Nucleus accumbens (tissue), 56 donors: ENCODE results near the gene CHST7.
"Not testable (repeated sequence)": the region's sequence is repeated elsewhere in the genome, so short reads cannot be mapped to it uniquely, and the experiment has no call there.

Experiments
- DNase-seq, 56 donors: peaks; one replicate each; lab custom pipeline; 2025; lab: John Stamatoyannopoulos, UW

CHST7 gene, protein sequence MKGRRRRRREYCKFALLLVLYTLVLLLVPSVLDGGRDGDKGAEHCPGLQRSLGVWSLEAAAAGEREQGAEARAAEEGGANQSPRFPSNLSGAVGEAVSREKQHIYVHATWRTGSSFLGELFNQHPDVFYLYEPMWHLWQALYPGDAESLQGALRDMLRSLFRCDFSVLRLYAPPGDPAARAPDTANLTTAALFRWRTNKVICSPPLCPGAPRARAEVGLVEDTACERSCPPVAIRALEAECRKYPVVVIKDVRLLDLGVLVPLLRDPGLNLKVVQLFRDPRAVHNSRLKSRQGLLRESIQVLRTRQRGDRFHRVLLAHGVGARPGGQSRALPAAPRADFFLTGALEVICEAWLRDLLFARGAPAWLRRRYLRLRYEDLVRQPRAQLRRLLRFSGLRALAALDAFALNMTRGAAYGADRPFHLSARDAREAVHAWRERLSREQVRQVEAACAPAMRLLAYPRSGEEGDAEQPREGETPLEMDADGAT

DNA sequence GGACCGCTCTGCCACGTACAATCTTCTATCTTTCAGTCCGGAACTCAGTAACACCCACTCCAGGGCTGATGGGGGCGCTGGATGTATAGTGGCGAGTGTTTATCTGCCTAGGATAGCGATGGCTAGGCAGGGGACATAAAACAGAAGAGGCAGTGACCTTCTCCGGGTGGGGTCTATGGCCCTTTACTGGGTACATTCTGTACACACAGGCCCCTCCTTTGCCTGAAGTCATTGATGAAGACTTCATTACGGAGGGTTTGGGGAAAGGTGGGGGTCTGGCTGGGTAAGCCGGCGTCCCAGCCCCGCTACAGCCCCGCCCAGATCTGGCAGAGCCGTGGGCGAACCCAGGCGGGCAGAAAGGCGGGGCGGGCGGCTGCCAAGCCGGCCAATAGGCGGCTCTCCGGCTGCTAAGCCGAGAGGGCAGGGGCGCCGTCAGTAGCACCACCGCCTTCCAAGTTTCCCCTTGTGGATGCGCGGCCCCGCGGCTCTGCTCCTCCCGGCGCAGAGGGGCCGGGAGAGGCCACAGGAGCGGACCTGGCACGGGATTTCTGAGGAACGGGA is at the start of gene CHST7:
Gene CHST7, plus strand, starts transcription at position 435 of the 561 bp plus-strand sequence. CDS start 167 bp downstream, outside the sequence.
- peak in 40 of 56 donors; percentile 1 to 50 (median 22) for DNase-seq

DNA sequence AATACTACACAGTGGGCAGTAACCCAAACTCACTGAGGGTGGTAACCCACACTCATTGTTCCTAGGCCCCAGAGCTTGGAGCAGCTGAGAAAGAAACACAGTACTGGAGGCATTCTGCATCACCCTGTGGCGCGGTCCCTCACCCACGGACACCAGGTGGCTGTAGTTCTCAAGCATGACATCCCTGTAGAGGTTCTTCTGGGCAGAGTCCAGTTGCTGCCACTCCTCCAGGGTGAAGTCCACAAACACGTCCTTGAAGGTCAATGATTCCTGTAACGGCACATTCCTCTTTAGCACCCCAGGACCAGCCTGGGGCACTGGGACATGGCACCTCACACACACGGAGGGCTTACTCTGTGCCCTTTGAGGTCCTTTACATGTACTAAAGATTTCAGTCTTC is 44.9 kb upstream of the CHST7 start:
- DNase-seq = not testable (repeated sequence)

DNA sequence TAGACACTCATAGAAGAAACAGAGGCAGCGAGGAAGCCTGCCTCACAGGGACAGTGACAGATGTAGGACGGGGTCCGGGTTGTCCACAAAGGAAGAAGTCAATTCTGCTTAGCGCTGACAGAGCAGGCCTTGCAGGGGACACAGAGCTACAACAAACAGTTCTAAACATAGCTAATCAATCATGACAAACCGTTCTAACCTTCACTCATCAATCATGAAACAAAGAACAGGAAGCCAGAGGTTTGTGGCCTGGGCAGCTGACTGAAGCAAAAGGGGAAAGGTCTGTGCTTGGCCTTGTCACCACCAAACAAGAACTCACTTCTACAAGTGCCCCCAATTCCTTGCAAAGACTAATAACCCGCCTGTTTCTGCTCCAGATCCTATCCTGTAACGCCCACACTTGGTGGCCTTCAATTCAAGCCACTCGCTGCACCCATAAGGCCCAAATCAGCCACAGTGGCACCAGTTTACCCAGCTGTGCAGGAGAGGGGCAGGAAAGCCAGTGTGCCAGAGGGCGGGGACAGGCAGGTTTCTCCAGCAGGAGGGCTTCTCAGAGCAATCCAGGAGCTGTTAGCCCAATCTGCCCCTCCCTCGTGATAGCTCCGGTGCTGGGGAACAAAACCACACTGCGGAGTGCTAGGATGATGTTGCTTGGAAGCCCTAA is 43.7 kb upstream of the CHST7 start:
- DNase-seq = not testable (repeated sequence)

DNA sequence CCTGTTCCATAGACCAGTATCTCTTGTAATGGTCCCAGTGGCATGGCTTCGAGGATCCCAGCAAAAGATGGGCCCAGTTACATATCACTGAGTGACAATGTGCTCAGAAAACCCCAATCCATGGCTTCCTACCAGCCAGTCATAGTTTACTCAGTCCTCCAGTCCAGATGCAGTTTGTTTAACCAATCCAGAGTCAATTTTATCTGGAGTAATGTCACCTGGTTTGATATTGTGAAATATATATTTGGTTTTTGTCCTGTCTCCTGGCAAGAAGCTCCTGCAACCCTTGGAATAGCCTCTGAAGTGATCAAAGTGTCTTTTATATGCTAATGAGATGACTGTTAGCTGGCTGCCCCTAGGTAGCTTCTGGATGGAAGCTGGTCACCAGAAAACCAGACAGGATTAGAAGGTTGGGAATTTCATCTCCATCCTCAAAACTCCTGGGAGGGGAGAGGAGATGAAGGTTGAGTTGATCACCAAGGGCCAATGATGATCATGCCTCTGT is 43.1 kb upstream of the CHST7 start:
- DNase-seq = not testable (repeated sequence)

DNA sequence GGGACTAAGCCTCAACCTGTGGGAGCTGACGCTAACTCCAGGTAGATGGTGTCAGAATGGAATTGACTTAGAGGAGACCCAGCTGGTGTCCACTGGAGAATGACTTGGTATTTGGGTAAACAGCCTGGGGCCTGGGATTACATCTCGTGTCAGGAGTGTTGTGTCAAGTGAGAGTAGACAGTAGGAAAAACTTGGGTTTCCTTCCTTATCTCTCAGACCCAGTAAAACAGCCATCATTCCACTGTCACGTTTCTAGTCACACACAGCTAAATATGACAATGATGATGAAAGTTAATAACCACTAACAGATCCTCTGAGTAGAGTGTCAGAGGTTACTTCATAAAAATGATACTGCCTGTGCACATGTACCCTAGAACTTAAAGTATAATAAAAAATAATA is 42.1 kb upstream of the CHST7 start:
- no peak for DNase-seq

DNA sequence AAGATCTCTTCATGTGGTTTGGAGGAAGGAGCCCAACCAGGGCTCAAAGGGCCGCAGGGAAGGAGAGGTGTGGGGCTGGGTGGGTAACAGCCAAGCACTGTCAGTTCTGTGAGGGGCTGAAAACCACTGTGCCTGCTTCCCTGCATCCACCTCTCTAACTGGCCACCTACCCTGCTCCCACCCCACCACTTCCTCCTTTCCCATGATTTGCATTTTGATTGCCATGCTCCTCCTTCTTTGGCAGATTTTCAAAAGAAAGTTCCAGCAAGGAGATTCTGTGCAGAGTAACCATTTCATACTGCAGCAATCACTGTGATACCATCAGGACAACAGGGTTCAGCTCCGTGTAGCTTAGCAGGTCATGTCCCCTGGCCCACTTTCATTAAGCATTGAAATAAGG is 30.1 kb upstream of the CHST7 start:
- no peak for DNase-seq

DNA sequence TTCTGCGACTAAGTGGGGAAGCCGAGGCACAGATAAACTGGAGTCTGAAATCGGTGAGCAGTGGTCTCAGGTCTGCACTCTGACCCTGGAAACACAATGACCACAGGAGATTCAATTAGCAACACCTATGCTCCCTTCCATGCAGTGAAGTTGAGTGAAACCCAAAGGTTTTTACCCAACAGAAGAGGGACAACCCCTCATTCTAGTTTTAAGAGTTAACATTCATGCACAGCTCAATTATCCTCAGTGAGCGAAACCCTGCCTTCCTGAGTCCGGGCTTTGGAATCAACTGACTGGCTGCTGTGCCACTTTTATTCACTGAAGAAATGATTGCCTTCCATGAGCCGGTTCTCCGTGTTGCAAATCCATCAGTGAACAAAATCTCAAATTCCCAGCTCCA is 29.0 kb upstream of the CHST7 start:
- not testable (repeated sequence) for DNase-seq

DNA sequence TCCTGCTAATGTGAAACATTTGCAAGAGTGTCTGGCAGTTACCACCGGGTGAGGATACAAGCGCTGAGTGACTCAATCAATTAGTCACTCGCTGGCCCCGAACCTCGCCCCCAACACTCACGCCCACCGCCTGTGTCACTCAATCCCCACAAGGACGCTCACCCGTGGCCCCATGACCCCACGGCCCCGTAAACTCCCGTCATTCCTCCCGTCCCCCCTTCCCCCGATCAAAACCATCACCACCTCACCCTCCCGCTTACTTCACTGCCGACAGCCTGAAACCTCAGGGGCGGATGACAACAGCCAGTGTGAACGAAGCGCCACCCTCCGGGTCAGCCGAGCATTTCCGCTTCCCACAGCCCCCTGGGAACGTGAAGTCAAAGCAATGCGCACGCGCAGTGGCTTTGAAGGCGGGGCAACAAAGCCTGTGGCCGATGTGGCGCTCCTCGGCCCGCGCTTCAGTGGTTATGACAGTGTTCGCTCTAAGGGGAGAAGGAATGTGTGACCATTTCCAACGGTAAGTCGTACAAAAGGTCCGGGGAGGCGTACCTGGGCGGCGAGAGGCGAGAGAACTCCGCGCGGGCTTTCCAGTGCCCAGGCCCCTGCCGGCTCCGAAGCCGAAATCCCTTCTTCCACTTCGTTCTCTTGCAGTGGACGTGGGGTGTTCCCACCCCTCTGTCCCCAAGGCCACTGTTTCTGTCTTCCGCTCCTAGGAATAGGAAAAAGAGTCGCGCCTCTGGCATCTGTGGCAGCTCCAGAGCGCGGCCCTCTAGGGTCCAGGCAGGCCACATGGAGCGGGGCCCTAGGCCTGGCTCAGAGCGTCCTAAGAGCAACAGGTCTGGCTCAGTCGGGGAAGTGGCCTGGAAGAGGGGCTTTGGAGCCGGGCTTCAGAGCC is 28.2 kb upstream of the CHST7 start, which contains the start of gene ZNF674:
Gene ZNF674, minus strand, starts transcription at position 311 of the 895 bp plus-strand sequence. CDS start 3,334 bp downstream, outside the sequence.
- DNase-seq = peak; percentile 26 to 91 (median 79)

DNA sequence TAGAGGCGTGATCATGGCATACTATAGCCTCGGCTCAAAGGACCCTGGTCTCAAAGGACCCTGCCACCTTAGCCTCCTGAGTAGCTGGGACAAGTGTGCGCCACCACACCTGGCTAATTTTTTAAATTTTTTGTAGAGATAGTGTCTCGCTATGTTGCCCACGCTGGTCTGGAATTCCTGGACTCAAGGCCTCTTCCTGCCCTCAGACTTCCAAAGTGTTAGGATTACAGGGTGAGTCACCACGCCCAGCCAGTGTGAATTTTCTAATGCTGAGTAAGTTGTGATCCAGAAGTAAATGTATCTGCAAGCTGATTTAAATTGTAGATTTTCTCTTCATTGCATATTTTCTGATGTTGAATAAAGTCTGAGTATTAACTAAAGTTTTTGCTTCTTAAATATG is 25.7 kb upstream of the CHST7 start:
- no peak for DNase-seq

DNA sequence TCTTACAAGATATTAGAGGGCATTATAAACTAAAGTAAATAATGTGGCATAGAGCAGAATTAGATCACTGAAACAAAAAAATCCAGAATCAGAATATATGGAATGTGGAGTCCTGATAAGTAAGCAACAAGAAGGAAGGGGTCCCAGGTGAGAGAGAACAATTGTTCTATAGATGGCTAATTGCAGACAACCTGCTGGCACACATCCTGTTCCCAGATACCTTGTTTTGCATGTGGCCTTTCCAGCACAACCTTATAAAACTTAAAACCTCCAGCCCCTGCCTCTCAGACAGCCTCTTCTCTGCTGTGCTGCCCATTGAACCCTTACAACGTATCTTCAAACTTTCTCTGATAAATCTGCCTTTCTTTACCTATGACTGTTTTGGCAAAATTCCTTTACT is 23.7 kb upstream of the CHST7 start:
- DNase-seq = no peak

DNA sequence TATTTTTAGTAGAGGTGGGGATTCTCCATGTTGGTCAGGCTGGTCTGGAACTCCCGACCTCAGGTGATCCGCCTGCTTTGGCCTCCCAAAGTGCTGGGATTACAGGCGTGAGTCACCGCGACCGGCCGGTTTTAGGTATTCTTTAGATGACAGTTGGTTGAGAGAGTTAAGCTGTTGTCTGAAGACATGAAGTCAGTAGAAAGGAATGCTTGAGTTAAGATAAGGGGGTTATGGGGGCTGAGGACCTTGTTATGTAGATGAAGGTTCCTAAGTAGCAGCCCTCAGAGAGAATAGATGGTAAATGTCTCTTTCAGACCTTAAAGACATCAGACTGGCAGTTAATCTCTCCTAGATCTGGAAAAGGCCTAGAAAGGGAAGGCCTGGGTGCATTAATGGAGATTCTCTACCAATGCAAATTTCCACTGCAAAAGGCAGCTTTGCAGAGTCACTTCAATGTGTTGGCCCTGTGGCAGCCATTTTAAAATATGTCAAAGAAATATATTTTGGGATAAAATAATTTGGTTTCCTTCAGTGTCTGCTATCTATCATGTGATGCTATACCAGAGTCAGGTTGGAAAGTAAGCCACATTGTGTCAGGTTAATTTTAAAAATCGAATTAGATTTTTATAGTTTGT is 22.0 kb upstream of the CHST7 start:
- DNase-seq = no peak

DNA sequence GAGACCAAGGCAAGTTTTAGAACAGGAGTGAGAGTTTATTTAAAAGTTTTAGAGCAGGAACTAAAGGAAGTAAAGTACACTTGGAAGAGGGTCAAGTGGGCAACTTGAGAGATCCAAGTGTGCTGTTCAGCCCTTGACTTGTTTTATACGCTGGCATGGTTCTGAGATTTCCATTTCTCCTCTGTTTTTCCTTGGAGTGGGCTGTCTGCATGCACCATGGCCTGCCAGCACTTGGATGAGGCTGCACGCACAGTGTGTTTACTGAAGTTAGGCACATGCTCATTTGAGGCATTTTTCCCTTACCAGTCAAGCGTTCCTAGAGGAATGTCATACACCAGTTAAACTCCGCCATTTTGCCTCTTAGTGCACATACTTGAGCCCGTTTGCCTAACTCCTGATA is 19.6 kb upstream of the CHST7 start:
- no peak for DNase-seq

DNA sequence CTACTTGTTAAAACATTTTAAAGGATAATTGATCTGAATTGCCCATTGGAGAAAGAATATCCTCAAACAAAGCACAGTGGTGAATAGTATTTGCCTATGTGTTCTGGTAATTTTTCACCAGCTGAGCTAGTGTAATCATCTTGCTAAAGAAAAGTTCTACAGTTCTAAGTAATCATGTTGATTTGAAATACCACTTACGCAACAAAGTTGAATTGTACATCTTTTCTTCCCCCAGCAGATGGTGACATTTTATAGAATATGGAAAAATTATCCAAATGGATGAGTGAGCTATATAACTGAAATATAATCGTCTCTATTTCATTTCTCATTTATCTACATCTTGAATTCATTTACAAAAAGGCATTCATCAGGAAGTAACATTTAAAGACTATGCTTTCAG is 18.6 kb upstream of the CHST7 start:
- DNase-seq = no peak

DNA sequence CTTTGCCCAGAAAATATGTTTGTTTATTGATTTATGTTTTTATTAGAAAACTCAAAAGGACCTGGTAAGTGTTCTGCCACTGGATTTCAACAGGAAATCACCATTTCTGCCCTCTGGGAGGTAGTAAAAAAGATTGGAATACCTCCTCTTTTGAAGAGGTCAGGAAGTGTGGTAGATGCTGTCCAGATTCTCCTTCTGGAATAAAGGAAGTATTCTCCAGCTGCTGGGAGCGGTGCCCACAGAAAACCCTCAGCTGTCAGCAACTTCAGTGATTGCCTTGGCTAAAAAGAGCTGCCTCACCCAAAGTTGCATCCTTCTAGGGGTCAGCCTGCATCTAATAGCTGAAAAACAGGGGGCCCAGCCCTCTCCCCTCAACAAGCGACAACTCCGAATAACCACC is 14.5 kb upstream of the CHST7 start:
- DNase-seq = no peak

DNA sequence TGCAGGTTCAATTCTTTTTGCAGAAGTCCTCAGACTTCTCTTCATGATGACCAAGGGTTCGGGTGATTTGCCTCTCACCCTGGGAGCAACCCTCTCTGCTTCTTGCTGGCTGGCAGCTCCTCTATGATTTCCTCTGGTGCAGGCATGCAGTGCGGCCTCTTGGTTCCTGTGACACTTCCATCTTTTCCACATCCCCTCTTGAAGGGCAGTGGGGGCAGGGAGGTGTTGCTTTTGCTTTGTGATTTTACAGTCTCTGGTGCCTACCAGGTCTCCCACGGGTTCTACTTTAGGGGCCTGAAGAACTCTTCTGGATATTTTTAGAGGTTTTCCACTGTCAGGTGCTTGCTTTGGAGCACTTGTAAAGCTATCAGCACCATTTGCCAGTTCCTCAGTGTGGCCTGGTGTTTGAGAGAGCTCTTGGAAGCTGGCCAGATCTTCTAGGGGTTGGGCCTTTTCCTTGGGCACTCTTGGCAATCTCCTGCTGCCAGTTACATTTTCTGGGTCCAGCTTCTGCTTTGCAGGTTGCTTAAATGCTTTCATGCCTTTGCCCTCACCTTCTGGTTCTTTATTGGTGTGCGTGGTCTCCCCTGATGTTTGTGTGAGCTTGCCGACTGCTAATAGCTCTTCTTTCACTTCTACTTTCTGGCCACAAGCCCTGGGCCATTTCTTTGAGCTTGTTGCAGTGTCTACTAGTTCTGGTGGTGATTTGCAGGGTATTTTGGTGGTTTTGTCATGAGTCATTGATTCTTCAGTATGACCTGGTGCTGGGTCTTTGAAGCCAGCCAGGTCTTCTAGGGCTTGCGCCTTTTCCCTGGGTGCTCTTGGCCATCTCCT is 11.5 kb upstream of the CHST7 start:
- peak in 2 of 56 donors; percentile 0 to 22 for DNase-seq

DNA sequence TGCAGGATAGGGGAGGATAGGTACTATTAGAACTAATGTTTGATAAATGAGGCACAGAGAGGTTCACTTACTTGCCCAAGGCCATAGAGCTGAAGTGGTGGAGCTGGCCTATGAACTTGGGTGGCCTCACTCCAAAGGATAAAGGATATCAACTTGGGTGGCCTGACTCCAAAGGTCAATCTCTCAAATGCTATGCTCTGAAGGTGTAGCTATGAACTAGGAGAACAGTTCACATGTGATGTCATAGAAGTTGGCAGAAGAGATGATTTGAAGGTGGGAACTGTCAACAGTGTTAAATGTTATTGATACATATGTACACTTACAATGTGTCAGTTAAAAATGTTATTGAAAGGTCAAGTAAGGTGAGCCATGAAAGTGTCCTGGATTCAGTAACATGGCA is 6.2 kb upstream of the CHST7 start:
- no peak for DNase-seq

DNA sequence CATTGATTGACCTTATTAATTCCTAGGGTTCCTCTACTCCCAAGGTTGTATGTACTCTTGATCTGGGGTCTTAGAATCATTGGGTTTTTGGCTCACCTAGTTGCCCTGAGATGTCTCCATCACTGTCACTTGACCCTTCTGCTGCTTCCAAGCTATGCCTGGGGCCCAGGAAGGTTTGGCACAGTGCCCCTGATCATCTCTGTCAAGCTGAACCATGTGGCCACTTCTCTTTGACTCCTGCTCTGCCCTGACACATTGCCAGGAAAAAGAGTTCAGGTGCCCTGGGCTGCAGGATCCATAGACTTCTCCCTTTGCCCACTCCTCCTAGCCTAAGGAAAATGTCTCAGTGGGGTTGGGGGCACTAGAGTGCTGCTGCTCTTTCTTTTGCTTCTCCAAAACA is 3.9 kb upstream of the CHST7 start:
- DNase-seq = no peak

DNA sequence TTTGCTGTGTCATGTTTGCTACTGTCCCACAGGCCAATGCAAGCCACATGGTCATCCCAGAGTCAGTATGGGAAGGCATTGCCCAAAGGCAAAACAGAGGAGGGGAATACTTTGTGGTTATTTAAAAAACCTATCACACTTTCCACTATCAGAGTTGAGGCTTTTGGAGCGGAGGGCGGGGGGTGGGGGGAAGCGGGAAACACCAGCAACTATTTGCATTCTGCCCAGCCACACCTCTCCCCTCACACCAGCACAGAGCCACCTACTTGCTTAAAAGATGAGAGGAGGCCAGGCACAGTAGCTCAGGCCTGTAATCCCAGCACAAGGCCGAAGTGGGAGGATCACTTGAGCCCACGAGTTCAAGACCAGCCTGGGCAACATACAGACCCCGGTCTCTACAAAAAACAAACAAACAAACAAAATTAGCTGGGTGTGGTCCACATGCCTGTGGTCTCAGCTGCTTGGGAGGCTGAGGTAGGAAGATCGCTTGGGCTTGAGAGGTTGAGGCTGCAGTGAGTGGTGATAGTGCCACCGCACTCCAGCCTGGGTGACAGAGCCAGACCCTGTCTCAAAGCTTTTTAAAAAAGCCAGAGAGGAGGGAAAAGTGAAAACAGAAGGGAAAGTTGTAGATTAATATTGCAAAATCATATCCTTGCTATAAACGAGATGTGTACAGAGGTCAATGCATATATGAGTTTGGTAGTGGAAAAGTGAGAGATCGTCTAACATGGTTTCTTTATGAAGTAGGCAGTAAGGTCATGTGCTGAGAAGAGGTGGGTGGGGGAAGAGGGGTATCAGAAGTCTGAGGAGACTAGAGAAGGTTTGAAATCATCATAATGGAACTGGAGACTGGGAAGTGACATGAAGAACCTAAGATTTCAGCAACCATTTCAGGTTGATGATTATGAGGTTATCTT is 1.9 kb upstream of the CHST7 start:
- no peak for DNase-seq
